Activated T-cell treated with anti-CD3 and anti-CD28 coated beads for 4 hours (primary cell): ENCODE results near the gene SOX2.
"Not testable (repeated sequence)": the region's sequence is repeated elsewhere in the genome, so short reads cannot be mapped to it uniquely, and the experiment has no call there.

Experiments
- DNase-seq: peaks from one replicate; pipeline ENCODE4 v3.0.0-alpha.2; 2020

The SOX2 gene

GRCh38 chr3:181724192-181724965 is 12.7 kb downstream of the SOX2 start:
- DNase-seq, result no peak

- no peak for DNase-seq
These were observed 13.5 kb downstream of the SOX2 start for GRCh38 chr3:181725131-181725731.

- DNase-seq, result no peak
These were observed 14.1 kb downstream of the SOX2 start for GRCh38 chr3:181725830-181726229.

- DNase-seq, result no peak
These were observed 14.9 kb downstream of the SOX2 start for GRCh38 chr3:181726351-181727330.

- DNase-seq, result no peak
These were observed 15.8 kb downstream of the SOX2 start for GRCh38 chr3:181727341-181728032.

GRCh38 chr3:181728470-181729340 is 17.0 kb downstream of the SOX2 start:
- no peak for DNase-seq

- DNase-seq, result no peak
These were observed 17.7 kb downstream of the SOX2 start for GRCh38 chr3:181729341-181729869.

- no peak for DNase-seq
These were observed 18.6 kb downstream of the SOX2 start for GRCh38 chr3:181730316-181730715.

- no peak for DNase-seq
These were observed 19.2 kb downstream of the SOX2 start for GRCh38 chr3:181730934-181731333.

GRCh38 chr3:181735911-181736310 is 24.2 kb downstream of the SOX2 start:
- no peak for DNase-seq

- no peak for DNase-seq
These were observed 26.8 kb downstream of the SOX2 start for GRCh38 chr3:181738551-181738950.

GRCh38 chr3:181739628-181740027 is 27.9 kb downstream of the SOX2 start:
- no peak for DNase-seq

- no peak for DNase-seq
These were observed 29.7 kb downstream of the SOX2 start for GRCh38 chr3:181741417-181741816.

- no peak for DNase-seq
These were observed 40.5 kb downstream of the SOX2 start for GRCh38 chr3:181752202-181752671.

- no peak for DNase-seq
These were observed 41.7 kb downstream of the SOX2 start for GRCh38 chr3:181753391-181753790.

GRCh38 chr3:181755959-181756358 is 44.2 kb downstream of the SOX2 start:
- DNase-seq, result no peak

- DNase-seq, result no peak
These were observed 45.0 kb downstream of the SOX2 start for GRCh38 chr3:181756645-181757297.

GRCh38 chr3:181757694-181758306 is 46.1 kb downstream of the SOX2 start:
- DNase-seq, result no peak

- DNase-seq, result no peak
These were observed 50.2 kb downstream of the SOX2 start for GRCh38 chr3:181761906-181762305.

GRCh38 chr3:181764033-181764432 is 52.3 kb downstream of the SOX2 start:
- DNase-seq, result not testable (repeated sequence)
